NOMO-1 treated with DMSO at 0.1 percent for 48 hours (cell line): ENCODE measurements around the gene AKAP8L.

Experiments
- DNase-seq: peaks from one replicate; lab custom pipeline; 2025; ENCODE audit not compliant: unreplicated experiment; lab: John Stamatoyannopoulos, UW

Gene AKAP8L

DNA sequence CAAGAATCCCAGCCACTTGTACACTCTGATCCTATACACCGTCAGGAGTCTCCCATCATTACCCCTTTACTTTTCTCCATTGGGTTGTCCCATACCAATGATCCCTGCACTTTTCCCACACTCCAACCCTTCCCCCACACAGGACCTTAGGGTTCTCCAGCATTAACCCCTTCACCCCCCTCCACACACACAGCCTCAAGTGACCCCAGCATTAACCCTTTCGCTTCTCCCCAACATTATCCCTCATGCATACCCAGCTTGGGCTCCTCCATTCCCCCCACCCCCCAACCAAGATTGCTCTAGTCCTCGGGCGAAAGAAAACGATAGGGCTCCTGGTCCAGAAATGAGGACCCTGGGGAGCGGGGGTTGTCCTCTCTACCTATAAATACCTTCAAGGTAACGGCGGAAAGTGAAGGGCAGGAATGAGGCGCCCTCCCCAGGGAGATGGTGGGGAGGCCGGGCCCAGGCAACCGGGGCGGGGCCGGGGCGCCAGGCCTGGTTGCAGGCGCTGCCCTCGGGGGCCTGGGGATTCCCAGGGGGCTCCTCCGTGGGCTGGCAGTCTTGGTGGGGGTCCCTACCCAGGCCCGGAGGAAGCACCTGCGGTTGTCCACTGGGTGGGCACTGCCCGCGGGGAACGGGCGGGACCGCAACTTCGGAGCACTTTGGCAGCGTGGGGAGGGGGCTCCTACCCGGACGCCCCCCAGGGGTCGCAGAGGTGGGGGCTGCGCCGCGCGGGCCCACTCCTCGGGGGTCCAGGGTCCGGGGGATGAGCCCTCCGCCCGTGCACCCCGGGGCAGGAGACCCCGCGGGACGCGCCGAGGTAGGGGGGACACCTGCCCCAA is 30.2 kb upstream of the AKAP8L start:
- no peak for DNase-seq

DNA sequence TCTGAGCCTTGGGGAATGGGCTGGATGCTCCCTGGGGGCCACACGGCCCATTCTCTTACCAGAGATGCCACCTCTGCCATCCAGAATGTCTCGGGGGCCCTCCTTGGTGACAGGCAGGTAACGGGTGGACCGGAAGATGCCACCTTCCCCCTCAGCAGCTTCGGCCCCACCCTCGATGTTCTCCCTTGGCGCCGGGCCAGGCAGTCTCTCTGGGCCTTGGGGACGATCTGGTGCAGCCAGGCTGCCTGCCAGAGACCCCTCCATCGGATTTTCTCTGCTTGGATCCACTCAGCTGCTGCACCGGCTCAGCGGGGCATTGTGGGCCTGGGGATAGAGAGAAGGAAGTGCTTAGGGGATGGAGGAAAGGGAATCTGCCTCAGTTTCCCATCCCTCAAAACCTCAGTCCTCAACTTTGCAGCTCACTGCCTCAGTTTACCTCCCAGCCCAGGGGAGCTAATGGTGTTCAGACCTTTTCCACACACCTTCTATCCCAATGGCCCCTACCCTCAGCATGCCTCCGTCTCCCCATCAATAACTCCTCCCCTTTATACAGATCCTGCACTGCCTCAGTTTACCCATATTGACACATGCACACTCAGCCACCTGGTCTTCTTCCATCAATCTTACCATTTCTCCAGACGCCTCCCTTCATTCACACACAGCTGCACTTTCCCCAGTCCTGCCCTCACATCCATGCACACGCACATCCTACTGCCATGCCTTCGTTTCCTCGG is 29.4 kb upstream of the AKAP8L start:
- no peak for DNase-seq

DNA sequence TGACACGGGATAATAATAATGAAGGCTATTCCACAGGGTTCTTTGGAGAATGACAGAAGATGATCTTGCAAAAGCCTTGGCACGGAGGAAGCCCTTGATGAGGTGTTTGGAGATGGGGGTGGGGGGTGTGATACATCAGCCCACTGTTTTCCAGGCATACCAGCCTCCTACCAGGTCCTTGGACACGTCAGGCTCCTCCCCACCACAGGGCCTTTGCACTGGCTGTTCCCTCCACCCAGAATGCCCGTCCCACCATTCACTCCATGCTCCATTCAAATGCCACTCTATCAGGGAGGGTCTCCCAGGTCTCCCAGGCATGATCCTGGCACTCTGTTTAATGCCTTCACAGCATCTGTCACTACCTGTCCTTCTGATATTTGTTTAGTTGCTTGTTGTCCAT is 28.3 kb upstream of the AKAP8L start:
- no peak for DNase-seq

DNA sequence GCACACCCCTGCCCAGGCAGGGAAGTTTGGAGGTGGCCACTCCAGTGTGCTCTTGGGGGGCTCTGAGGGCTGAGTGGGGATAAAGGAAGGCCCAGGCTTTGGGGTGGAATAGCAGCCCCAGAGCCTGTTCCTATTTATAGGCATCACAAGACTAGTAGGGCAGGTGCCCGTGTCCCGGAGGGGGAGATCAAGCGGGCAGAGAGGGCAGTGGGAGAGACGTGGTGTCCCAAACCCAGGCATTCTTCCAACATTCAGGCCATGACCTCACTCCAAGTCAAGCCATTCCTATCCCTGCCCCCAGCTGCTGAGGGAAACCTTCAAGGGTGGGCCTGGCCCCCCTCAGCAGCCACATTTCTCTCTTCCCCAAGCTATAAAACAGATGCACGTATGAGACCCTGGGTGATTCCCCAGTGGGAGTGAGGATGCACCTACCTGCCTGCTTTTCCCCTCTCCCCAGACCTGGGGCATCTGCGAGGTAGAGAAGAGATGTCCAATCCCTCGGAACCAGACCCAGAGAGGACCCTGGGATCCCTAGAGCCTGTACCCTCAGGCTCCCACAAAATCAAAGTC is 27.1 kb upstream of the AKAP8L start:
- DNase-seq = no peak

DNA sequence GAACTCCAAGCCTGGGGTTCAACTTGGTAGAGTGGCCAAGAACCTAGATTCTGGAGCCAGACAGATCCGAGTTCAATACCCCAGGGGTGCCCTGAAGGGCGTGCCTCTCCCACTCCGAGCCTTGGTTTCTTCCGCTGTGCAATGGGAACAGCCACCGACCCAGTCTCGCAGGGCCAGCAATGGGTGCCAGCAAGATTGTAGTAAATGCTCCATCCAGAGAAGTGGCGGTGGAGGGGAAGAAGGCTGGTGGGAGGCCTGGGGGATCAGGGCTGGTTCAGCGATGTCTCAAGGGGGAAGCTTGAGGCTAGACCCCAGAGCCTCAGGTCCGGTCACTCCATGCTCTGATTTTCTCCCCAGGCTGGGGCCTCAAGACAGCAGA is 26.4 kb upstream of the AKAP8L start:
- DNase-seq = no peak

DNA sequence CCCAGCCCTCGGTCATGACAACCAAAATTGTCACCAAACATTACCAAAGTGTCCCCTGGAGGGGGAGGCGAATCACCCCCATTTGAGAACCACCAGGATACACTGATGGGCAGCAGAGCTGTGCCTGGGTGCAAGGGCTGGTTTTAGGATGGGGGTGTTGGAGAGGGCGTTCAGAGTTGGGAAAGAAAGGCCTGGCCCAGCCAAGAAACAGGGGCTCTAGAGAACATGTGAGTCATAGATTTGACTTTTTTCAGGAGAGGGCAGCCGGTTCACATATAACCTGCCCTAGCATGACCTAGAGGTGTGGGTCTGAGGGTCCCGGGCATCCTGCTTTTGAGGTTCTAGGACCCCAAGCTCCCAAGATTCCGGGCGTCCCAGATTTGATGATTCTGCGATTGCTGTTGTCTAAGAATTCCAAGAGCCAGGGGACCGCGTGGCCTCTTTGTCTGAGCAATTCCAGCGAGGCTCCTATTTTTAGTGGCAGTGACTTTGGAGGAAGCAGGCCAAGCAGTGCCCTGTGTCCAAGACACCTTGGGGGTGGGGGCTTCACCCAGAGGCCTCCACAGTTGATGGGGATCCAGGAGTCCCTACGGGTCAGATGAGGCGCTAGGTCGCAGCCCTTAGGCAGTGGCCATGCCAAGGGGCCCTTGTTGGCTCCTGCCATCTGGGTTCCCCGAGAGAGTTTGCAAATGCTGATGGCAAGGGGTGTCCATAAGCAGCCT is 25.9 kb upstream of the AKAP8L start:
- DNase-seq = no peak

DNA sequence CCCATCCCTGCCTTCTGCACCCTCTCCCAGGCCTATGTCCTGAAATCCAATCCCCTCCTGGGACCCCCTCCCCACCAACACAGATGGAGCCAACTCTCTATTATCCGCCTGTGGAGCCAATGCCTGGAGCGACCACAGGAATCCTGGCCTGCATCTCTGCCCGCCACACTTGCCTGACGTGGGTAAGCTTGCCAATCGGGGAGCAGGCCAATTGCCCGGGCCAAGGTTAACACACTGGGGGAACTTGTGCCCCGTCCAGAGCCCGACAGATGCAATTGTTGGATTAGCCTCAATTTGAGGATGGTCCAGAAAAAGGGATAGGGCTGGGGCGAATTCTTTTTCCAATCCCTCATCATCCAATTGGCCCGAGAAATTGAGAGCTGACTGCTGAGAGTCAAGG is 25.1 kb upstream of the AKAP8L start:
- no peak for DNase-seq

DNA sequence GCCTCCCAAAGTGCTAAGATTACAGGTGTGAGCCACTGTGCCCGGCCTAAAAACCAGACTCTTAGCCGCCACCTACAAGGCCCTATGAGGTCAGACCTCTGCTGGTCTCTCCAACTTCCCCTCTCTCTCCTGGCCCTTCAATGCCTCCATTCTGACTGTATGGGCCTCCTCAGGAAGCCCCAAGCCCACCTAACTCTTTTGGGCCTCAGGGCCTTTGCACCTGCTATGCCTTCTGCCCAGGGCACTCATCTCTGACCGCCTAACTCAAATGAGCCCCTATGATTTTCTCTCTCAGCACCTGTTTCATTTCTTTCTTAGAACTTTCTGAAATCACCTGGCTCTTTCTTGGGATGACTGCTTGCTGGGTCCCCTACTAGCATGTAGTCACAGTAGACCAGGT is 24.5 kb upstream of the AKAP8L start:
- DNase-seq = no peak

DNA sequence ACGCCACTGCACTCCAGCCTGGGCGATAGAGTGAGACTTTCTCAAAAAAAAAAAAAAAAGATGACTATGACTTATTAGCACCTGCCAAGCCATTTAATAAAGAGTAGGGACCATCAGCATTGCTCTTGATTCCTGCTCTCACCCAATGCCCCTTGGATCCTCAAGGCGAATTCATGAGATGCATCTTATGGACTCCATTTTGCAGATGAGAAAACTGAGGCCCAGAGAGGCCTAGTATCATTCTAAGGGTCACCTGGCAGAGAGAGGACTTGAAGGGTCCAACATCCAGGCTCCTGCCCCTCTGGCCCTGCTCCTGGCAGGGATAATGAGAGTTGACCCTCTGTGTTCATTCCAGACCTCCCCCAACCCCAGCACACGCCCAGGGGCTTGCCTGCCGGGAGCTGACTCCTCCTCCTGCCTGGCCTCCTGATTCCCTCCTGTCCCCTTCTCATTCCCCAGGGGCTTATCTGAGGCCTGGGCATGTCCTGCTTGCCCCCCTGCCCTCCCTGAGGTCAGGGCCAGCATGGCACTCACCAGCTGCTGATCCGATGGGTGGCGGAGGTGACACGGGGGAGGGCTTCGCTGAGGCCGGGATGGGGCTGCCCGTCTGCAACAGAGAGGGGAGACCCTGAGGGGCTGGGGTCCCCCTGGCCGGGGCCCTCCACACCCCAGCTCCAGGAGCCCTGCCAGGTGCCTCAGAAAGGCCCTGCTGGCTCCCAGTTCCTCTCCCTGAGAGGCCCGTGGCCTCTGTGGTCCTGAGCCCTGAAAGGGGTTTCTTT is 23.5 kb upstream of the AKAP8L start:
- DNase-seq = no peak

DNA sequence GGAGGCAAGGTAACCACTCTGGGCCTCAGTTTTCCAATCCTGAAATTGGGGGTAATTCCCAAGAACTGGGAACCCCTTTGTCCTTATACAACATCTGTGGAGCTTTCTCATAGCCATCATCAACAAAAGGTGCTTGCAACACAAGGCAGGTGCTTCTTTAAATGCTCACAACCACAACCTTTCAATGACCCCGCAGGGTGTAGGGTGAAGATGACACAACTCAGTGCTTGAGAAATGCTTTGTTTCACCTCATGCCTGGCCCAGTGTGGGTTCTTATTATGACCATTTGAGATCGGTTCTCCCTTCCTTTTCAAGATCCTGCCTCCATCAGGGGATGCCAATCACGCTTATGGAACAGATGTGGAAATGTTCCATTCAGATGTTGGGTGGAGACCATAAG is 22.5 kb upstream of the AKAP8L start:
- no peak for DNase-seq

DNA sequence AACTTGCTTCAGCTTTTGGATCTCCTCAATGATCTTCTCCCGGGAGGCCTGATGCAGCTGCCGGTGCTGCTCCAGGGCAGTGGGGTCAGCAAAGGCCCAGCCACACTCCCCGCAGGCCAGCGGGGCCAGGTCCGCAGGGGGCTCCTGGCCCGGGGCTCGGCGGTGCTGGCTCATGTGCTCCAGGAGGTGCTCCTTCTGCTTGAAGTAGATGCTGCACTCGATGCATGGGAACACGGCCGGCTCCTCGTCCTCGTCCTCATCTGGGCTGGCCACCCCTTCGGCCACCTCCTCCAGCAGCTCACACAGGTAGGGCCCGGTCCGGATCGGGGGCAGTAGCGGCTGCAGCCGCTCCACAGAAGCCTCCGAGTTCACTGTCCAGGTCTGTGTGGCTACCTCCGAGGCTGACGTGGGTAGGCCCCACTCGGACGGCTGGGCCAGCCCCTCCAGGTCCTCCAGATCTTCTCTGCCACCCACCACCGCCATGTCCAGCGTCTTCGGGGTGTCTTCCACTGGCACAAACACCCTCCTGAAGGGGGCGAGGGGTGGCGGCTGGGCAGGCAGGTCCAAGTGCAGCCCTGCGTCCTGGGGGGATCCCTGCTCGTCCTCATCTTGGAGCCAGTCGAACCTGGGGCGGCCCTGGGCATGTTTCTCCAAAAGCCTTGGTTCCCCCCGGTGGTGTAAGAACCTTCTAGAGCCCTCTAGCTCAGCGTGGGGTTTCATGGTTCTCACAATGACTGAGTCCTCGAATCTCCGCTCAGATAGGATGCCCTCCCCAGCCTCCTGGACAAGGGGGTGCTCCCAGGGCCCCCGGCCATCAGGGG is 21.2 kb upstream of the AKAP8L start:
- no peak for DNase-seq

DNA sequence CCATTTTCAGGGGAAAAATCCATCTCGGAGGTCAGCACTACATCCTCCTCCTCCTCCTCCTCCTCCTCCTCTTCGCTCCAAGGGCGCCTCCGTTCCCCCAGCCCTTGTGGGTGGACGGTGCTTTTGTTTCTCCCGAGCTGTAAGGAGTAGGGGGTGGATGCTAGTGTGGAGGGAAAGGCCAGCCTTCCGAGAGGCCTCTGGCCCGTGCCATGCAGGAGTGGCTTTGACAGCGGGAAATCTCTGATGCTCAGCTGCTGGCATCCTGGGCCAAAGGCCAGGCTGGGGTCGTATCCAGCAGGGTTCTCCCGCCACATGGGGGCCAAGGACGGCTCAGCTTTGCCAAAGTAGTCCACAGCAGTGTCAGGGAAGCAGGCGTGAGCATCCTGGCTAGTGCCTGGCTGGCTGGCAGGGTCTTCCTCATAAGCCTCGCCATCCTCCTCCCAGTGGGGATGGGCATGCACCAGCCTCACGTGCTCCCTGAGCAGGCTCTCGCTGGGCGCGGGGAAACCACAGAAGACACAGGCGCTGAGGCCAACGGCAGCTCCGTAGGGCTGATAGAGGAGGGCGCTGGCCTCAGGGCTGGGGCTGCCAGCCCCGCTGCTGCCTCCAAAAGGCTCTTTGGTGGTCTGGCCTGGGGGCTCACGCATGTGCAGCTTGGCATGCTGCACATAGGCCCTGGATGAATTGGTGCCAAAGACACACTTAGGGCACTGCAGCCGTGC is 20.5 kb upstream of the AKAP8L start:
- DNase-seq = no peak

DNA sequence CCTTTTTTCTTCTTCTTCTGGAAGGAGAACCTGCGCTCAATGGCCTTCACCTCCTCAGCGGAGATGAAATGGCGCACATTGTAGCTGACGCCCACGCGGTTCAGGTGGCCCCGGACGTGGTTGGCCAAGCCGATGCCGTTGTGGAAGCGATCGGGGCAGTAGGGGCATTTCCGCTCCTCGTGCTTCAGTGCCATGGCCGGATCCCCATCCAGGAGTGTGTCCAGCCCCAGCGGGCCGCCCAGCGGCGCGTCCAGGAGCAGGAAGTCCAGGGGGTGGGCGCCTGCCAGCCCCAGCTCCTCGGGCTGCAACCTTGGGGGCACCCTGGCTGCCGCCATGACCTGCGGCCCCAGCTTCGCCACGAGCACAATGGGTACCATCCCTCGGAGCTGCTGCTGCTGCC is 19.8 kb upstream of the AKAP8L start:
- DNase-seq = no peak

DNA sequence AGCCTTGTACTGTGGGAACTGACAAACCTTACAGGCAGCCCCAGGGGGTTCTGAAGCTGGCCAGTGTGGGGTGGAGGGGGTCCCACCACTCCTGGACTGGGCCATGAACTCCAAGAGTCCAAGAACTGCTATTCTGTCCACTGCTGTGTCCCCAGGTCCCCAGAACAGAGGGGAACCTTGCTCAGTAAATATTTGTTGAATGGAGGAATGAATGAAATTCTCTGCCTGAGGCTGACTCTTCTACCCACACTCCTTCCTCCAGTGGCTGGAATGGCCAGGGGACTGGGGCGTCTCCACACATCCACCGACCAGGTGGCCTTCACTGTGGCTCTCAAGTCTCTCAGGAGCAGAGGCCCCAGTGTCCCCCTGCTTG is 19.3 kb upstream of the AKAP8L start:
- no peak for DNase-seq

DNA sequence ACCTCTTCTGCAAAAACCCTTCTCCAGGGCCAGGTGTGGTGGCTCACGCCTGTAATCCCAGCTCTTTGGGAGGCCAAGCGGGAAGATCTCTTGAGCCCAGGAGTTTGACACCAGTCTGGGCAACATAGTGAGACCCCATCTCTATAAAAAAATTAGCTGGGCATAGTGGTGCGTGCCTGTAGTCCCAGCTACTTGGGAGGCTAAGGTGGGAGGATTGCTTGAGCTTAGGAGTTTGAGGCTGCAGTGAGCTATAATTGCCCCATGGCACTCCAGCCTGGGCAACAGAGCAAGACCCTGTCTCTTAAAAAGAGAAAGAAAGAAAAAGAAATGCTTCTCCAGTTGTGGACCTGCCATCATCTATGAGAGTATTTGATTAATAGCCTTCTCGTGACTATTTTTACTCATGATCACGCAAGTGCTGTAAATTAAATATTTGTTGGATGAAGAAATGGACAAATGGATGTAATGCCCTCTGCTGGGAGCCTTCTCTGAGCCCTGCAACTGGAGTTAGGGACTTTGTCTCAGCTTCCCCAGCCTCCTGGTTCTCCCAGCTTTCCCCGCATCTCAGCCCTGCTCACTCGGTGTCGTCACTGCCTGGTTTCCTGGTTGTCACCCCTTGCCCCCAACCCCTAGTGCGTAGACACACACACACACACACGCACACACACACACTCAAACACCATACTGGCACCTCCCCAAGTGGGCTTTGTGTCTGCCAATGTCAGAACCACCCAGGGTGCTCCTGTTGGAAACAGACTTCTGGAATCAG is 18.8 kb upstream of the AKAP8L start:
- no peak for DNase-seq

DNA sequence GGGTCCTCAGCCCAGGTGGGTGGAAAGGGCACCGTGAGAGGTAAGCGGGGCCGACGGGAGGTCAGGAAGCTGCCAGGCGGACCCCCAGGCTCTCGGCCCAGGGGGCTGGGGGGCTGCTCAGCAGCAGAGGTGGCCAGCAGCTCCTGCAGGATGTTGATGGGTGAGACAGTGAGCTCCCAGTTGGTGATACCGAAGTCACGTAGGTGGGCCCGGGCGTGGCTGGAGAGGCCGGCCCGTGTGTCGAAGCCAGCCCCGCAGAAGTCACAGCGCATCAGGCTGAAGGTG is 18.0 kb upstream of the AKAP8L start:
- no peak for DNase-seq

DNA sequence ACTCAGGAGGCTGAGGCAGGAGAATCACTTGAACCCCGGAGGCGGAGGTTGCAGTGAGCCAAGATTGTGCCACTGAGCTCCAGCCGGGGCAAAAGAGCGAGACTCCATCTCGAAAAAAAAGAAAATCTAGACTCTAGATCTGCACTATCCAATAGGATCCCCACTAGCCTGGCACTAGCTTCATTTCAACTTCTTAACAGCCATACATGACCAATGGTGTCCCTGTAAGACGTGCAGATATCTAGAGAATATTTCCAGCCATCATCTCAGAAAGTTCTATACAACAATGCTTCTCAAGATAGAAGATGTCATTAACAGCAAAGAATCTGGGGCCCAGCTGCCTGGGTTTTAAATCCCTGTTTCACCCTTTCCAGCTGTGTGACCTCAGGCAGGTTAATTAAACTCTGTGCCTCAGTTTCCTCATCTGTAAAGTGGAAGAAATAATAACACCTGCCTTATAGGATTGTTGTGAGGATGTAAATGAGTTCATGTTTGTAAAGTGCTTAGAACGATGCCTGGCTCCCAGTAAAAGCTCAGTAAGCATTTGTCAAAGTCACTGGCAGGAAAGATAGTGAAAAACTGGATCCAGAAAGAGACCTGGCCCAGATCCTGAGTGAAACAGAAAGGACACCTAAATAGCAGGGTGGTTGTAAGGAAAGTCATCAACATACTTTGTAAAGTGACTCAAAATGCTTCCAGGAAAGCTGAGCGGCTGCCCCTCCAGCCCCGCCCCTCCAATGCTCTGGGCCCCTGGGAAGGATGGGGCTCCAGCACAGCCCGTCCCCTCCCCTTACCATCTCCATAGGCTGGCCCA is 17.4 kb upstream of the AKAP8L start:
- no peak for DNase-seq

DNA sequence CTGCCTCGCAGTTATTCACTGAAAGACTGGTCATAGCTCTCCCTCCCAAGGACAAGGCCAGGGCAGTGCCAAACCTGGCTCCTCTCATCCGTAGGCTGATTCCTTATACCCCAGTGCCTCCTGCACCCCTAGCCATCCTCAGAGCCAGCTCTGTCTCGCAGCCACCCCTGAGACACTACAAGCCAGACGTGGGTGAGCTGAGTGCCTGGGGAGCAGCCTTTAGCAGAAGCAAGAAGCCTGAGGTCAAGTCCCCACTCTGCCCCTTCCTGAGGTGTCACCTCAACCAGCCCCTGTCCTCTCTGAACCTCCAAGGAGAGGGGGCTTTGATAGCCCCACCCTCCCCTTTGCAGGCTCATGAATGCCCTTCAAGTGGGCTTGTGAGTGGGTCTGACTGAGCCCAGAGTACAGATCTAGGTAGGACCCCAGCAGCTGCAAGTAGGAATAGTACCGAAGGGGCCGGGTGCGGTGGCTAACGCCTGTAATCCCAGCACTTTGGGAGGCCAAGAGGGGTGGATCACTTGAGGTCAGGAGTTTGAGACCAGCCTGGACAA is 14.8 kb upstream of the AKAP8L start:
- DNase-seq = no peak
